NCI-H2227 (cell line): ENCODE data around the gene NFRKB.
A peak's percentile ranks its signal among the peaks of the same experiment; 100 is the strongest.

Experiments
- DNase-seq: peaks from one replicate; lab custom pipeline; 2025; ENCODE audit not compliant: unreplicated experiment; lab: John Stamatoyannopoulos, UW

NFRKB gene

DNA sequence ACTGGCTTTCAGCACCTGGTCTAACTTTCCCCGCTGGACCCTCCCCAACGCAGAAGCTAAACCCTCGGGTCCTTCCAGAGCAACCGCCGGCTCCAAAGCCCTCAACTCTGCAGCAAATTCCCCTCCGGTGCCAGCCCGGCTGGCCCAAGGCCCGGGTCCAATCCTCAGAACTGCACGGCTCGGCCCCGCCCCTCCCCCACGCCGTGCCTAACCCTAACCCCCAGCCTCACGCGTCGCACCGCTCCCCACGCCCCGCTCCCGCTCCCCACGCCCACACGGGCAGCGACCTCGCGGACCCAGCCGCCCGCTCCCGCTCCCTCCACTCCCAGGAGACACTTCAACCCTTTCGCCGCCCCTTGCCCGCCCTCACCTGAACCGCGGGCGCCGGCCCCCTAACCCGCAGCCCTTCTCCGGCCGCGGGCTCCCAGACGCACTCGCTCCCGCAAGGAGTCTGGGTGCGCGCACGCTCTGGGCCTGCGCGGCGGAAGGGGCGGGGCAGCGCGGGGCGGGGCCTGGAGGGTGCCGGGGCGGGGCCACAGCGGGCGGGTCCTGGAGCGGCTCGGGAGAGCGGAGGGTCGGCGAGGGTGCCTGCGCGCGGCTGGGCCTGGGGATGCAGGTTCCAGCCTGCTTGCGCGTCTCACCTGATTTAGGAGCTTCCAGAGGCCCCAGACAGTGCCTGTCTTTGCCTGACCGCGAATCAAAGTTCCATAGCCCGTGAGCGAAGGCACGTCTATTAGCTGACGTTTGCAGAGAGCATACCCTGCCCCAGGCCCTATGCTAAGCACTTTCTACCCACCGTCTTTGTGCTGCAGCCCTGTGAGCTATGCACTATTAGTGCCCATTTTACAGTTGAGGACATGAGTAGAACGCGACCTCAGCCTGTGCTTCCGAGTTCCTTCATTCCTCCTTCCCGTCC is at the start of gene NFRKB:
TSS of gene NFRKB (minus strand) at position 453 of the 916 bp plus-strand sequence. CDS start 2,729 bp downstream, outside the sequence.
- peak; percentile 85 for DNase-seq

DNA sequence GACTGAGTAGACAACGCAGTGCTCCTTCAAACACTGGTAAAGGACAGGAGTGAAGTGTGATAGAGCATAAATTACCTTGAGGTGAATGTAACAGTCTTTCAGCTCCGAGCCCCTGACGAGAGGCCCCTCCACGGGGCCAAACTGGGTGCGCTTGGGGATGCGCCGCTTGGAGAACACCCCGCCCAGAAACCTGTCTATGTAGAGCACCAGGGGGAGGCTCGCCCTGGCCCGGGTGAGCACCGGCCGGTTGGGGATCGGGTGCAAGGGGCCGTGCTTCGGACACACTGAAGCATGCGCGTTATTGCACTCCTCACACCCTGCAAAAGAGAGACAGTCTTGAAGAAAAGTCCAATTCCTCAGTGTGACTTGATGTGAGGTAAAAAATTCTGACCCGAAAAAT is 49.3 kb upstream of the NFRKB start:
- no peak for DNase-seq

DNA sequence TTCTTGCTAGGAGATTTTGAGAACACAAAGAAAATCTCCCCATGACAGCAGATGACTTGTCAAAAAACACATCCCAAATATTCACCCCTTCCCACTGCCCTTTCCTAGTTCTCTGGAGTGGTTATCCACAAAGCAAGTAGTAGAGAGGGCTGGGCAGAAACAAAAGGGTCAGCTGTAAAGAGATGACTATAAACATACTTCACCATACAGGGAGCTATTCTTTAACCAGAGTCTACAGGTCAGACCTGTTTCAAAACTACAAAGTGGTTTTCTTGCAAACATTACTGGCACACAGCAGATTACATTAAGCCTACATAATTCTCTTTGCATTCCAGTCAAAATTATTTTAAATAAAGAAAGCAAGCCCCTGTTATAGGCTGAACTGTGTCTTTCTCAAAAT is 47.7 kb upstream of the NFRKB start:
- DNase-seq, result no peak

DNA sequence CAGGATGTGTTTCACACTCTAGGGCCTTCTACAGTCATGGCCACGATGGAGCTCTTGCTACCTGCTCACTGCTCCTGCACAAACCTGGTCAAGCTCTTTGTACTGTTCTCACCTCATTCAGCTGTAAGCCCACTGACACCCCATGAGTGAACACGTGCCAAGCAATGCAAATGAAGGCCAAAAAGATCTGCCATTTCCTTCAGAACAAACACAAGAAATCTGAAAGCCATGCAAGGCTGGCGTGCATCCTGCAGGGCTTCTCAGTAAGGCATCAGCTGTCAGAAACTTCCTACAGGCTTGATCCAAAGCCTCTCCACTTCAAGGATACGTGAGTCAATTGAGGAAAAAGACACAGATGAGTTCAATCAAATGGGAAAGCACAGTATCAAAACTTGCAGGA is 44.1 kb upstream of the NFRKB start:
- DNase-seq, result no peak

DNA sequence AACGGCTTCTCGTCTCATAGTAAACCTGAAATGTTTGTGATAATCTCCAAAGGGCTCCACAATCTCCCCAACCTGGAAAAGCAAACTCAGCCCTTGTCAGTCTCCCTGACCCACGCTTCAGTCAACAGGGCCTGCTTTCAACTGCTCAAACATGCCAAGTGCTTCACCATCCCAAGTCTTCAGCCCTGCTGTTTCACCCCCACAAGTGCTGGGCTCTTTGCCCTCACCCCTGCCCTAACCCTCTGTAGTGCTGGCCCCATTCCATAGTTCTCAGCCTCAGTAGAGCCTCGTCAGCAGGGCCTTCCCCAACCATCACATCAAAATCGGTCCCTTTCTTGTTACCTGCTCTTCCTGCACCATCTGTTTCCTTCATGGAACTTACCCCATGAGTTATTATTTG is 43.4 kb upstream of the NFRKB start:
- DNase-seq, result no peak

DNA sequence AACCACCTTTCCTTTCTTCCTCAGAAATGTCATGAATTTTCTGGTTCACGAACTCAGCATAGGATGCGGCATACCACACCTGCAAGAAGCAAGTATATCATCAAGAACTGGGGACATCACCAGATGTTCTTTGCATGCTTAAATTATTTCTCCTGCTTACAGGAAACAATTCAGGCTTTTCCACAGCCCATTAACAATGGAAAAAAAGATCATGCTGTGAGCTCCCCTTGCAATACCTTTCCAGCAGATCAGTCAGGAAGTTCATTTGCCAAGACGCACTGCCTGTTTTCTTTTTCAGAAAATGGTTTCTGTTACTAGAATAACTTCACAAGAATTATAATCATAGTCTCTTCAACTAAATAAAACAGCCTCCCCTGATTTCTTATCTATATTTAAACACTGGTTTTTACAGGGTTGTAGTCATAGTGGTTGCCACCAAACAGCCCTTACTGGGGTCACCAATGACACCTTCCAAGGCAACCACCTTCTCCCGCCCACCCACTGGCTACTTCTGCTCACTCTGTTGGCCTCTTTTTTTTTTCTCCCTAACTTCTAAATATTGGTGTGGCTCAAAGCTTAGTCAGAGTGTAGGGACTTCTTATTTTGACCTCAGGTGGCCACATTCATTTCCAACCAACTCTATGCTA is 42.3 kb upstream of the NFRKB start:
- DNase-seq, result no peak

DNA sequence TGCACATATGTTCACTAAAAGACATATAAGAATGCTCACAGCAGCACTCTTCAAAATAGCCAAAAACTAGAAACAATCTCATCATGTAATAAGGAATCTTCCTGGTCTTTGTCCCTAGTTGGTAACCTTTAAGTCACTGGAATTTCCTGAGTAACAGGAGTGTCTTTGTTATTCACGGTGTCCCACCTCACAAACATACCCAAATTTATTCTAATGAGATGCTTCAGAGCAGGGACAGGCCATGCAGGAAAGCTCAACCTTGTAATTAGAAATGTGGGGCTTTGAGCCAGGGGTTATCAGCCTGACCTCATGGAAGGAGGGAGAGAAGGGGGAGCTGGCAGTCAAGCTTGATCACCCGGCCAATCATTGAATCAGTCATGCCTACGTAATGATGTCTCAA is 40.3 kb upstream of the NFRKB start:
- DNase-seq, result no peak

DNA sequence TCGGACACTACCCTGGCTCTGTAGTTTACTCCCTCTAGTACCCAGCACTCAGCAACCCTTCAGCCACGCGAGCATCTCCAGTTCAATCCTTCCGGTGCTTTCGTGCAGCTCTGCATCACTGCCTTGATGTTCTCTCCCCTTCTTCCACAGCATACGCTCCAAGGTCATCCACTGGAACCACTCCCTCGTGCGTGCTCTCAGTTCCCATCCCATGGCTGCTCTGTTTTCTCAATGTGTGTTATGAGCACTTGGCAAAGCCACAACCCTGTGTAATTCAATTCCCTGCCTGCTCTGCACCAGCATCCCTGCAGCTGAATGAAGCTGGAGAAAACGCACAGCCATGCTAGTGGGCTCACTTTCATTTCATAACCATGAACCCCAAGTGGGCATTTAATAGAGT is 38.5 kb upstream of the NFRKB start:
- no peak for DNase-seq

DNA sequence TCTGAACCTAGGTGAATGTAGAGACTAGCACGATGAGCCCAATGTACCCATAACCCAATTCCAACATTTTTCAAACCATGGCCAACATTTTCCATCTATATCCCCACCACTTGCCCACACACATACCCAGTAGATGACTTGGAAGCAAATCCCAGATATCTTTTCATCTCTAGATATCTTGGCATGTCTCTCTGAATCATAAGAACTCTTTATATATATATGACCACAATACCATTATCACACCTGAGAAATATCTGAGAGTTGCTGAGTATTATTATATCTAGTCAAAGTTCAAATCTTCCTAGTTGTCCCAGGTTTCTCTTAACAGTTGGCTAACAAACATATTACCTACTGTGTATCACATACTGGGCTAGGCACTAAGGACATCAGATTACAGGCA is 37.9 kb upstream of the NFRKB start:
- no peak for DNase-seq

DNA sequence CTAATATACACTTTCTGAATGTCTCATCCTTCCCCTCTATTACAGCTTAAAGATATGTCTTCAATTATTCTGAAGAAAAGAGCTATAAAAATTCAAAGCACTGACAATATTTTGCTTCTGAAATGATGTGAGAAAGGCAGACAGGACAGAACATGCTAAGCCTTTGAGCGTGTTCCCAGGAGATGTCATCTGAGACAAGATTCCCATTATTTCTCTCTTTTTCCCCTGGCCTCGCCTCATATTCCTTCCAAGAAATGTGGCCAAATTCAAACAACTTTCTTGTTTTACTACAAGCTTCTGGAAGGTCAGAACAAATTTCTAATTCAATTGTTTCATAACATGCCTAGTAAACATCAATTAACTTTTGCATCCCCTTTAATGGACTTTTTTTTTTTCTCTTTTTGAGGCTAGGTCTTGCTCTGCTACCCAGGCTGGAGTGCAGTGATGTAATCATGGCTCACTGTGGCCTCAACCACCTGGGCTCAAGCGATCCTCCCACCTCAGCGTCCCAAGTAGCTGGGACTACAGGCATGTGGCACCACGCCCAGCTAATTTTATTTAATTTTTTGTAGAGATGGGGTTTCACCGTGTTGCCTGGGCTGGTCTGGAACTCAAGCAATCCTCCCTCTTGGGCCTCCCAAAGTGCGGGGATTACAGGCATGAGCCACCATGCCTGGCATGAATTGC is 37.1 kb upstream of the NFRKB start:
- DNase-seq, result no peak

DNA sequence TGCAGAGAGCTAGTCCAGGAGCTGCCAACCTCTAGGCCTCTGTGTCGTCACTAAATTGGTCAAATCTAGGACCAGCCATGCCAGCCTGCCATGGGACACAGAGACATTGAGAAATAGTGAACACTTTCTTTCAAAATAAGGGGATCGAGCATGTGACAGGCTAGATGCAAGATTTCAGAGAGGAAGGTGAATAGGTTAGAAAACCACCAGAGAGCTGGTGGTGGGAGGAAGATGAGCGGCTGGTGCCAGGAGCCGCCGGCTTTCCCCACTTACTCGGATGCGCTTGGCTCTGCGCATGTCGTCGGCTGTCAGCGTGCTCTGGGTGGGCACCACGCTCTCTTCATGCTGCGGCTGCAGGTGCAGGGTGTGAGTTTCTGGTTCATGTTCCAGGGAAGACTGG is 35.4 kb upstream of the NFRKB start:
- DNase-seq, result no peak

DNA sequence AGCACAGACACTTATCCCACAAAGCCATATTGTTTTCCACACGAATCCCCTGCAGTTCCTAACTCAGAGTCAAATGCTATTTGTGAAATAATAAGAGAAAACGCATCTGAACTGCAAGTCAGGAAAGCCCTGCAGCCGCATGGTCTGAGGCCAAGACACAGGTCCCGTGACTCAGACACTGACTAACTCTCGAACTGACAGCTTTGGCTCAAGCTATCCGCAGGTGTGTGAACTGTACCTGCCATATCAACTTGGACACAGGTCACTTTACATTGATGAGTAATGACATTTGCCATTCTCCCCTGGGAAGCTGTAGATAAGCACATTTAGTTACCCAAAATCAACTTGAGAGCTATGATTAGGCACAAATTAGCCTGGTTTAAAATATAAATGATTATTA is 34.9 kb upstream of the NFRKB start:
- DNase-seq, result no peak

DNA sequence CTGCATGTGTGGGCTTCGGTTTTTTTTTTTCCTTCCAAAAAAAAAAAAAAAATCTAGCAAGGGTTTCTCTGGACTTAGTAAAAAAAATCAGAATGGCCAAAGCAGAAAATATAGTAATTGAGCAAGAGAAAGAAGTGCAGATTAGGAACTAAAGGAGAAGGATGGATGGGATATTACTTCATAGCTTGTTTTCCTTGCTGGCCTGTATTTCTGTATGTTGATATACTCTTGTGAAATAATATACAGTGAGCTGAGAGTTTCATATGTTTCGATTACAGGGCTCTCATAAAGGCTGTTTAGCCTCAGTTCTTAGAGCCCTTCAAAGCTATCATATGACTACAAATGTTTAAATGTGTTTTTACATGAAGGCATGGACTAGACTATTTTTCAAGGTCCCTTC is 34.3 kb upstream of the NFRKB start:
- DNase-seq, result no peak

DNA sequence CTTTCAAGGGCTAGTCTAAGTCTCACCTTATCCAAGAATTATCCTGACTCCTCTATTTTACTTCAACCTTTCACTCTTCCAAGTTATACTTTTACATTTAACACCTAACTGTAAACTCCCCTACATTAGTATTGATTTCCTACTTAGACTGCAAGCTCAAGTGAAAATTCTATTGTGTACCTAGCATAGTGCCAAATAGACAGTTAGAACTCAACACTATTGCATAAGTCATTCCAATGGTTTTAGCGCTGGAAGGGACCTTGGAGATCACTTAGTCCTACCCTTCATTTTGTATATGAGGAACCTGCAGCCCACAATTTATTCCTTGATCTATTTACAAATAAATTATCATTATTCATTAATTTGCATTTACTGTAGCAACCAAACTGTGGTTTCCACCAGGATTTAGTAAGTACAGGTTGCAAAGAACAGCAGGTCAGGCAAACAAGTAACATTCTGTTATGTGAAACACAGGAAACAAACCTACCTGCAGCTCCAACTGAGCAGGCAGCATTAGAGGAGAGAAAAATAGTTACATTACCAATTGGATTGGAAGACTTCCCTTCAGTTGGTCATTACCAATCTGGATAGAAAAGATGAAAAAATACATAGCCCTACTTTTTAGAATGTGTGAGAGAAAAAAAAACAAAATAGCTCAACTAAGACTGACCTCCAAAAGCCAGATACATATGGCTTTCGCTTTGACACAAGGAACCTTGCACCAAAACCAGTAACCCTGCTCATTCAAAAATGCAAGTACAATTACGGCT is 33.7 kb upstream of the NFRKB start:
- DNase-seq, result no peak

DNA sequence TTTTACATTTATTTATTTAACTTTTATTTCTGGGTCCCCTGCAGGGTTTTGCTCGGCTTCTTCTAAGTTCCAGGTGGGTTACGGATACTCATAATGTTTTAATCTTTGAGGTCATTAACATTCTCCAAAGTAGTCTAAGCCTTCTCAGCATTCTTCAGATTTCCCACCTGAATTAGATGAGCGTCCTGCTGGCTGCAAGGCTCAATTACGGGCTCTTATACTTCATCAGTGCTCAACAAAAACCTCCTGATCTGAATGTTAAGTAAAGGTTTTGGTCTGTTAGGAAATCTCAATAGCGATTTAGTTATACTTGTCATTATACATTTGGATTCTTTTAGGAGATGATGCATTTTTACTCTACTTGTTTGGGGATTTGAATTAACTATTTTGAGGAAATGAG is 27.3 kb upstream of the NFRKB start:
- no peak for DNase-seq

DNA sequence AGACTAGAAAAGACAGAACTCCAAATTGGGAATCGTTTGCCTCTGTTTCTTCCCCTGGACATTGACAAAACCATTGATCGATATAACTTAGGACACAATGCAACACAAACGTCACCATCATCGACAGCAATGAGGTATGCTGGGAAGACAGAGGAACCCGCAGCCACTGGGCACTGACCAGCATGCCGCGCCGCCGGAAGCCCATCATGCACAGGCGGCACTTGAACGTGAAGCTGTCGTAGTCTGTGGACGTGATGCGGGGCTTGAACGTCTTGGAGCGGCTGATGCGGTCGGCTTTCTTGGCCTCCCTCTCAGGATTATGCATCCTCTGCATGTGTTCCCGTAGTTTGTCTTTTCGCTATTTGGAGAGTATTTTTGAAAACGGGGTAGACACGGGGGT is 23.0 kb upstream of the NFRKB start:
- DNase-seq, result no peak

DNA sequence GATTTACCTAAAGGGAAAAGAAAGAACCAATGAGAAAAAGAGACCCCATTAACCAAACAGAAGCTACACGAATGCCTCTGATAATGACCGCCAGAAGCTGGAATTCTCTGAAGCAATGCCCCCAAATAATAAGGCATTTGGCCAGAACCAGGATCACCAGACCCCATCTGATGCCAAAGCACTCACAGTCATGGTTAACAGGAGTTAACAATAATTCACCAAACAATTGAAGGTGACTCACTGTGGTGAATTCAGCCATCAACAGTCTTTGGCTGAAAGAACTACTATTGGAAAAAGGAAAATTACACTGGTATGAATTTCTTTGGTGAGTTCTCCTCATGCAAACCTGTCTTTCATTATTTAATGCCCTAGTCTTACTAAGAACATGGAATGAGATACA is 21.9 kb upstream of the NFRKB start:
- DNase-seq, result no peak

DNA sequence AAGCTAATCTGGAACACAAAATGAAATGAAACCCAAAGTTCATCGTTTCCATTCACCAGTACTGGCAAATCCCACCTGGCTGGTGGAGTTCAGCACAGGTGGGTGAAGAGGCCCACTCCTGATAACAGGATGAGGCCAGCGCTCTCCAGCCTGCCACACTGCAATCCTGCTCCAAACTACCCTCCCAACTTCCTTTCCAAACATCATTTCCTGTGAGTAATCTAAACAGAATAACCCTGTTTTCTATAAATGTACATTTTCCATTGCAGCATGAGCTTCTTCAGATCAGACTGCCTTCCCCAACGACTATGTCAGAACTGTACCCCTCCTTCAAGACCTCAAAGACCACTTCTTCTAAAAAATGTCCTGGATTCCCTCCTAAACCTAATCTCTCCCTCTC is 15.9 kb upstream of the NFRKB start:
- DNase-seq, result no peak

DNA sequence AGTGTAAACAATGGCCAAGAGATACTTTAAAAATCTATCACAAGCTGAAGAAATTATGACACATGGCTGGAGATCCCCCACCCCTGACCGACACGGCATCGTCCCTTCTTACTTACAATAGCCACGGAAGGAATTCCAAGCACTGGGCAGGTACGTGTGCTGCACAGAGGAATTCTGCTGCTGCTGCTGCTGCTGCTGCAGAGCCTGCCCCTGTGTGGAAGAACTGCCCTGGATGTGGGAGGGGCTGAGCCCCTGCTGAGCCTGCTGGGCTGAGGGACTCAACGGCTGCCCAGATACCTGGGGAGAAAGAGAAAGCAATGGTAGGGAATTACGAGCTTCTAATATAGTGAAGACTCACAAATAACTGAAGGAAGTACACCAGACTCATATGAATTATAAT is 15.0 kb upstream of the NFRKB start:
- DNase-seq, result peak; percentile 20

DNA sequence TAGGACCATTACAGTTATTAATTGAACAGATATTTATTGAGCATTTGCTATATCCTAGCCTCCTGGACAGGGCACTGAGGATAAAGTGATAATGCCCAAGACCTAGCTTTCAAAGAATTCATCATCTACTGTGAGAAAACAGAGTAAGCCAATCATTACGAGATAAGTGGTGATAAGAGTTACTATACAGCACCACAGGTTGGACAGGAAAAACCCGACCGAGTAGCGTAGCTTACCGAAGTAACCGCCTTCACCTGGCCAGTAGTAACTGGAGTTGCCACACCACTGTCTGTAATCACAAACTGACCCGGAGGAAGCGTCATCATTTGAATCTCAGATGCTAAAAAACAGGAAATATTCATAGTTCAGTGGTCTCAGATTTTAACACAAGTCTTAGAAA is 10.0 kb upstream of the NFRKB start:
- no peak for DNase-seq

DNA sequence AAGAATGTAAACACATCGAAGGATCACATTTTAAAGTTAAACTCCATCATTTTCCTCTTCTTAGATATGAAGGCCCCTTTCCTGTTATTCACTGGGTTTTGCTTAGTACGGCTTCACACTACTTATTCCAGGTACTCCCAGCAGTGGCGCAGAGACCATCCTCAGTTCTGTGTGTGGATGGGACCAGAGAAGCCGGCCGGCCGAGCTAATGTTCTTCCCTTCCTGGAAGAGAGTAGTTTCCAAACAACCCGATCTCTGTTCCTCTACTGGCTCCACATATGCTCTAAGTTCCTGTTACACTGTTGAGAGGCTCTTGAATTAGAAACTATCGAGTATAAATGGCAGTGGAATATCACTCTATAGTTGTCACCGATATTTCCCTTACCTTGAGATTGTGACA is 684 bp upstream of the NFRKB start:
- no peak for DNase-seq
